PFSK-1 (cell line): Measurements from ENCODE around the gene PTPN11.

Experiments
- POLR2AphosphoS5 ChIP-seq: IDR thresholded peaks from 2 replicates; pipeline ENCODE4 v1.6.1; 2012; ENCODE audit warnings: low read depth, mild to moderate bottlenecking, control low read depth, low read length, moderate library complexity
- SIN3A ChIP-seq: IDR thresholded peaks from 2 replicates; pipeline ENCODE4 v1.6.1; 2012; ENCODE audit warnings: mild to moderate bottlenecking, low read length, moderate library complexity, borderline replicate concordance; ENCODE audit not compliant: insufficient read depth
- TAF1 ChIP-seq: IDR thresholded peaks from 2 replicates; pipeline ENCODE4 v1.6.1; 2012; ENCODE audit warnings: low read length, control low read depth, borderline replicate concordance; ENCODE audit not compliant: insufficient read depth

- TF ChIP-seq SIN3A: no peak
- no peak for TF ChIP-seq POLR2AphosphoS5
- TF ChIP-seq TAF1: no peak
Observed at GRCh38 chr12:112488257-112488876, 69.6 kb downstream of the PTPN11 start.
